ENCODE results near the gene SKAP2. TPM values are rescaled to one million over a fixed set of nuclear protein-coding genes. Genes with fewer than 3 reads are reported as not detected.

The SKAP2 gene
- total and polyA plus RNA-seq, 2 of the 13 experiments (the other 11 are each of a cell fraction or from before 2014, with no cell fraction given), result 3.6 to 12.9 TPM

DNA sequence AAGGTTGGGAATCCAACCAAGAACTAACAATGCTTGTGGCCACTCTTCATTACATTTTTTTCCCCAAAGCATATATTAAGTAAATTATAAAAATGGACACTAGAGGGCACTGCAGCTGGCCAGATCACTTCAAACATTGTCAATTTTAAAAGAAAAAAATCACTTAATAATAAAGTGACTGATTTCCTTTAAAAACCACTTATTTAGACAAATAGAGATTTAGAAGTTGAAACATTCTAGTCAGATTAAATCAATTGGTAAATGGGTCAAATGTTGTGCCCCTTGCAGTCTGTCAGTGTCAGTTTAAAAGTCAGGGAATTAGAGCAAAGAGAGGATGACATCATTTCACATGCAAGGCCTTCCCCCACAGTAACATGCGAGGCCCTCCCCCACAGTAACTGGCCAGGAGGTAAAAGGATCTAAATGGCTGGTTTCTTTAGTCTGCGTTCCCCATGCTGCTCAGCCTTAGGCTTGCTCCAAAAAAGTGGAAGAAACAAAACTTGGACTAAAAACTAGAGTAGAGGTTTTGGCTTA is 177.9 kb downstream of the SKAP2 start:
- Histone ChIP-seq H3K36me3 (replicated peaks in 1 of 2; ENCODE audit: control insufficient read depth in 1 of 2, insufficient read depth in 2 of 2, low read length in 2 of 2) (no peaks in the 10 kb centered on the region), H3K4me3 (replicated peaks in 1 of 3; ENCODE audit: insufficient read depth in 1 of 3, low read depth in 2 of 3, low read length in 3 of 3) (no peak overlapping the region), H3K9ac (ENCODE audit: insufficient read depth, low read depth, low read length) (no peak overlapping the region), H3K27ac (ENCODE audit: extremely low read length, insufficient read depth, low read length) (peak overlapping the region; percentile 33), H2AFZ (ENCODE audit: low read length) (no peak overlapping the region), H3K4me2 (ENCODE audit: low read depth, low read length) (peak overlapping the region; percentile 29; the same call in 1 of the 2 replicates), H3K4me1 (ENCODE audit: insufficient read depth, low read length) (peaks cover 48% of the 10 kb centered on the region), H4K20me1 (ENCODE audit: insufficient read depth, low read length) (no peaks in the 10 kb centered on the region), H3K9me3 (ENCODE audit: low read length) (no peaks in the 10 kb centered on the region), H3K79me2 (ENCODE audit: insufficient read depth, low read length) (no peaks in the 10 kb centered on the region), H3K27me3 (ENCODE audit: control insufficient read depth in 1 of 2, insufficient read depth in 2 of 2, low read length in 2 of 2) (no peaks in the 10 kb centered on the region)
- 59% methylated on average over 2 of the region's 2 CpGs for WGBS (ENCODE audit: low lambda C conversion rate)
- ChIA-PET POLR2A (interaction anchor here (1.1 to 2.5 kb wide), 3 partner anchors 12 to 456 kb away, joined by 3 to 13 read pairs (median 6); no protein-coding TSS in a partner anchor), CTCF (ENCODE audit: low intra/inter-chr PET ratio, low total read pairs) (interaction anchor here (0.7 to 1.3 kb wide), 4 partner anchors 167 to 475 kb away, joined by 3 to 9 read pairs (median 4); partner anchors contain the start of genes HOXA4 and HOXA5)
- BruUV-seq (replicated peaks), result no TSS peak
- in situ Hi-C loops (cut with HindIII; ENCODE audit: extremely low pct_ligation_motif_present, low pct_unique_long_range_greater_than_20kb), result no loop called here
- DNase-seq (ENCODE audit: low spot score) (peak; percentile 68), ATAC-seq (peak; percentile 68), FAIRE-seq (peak; percentile 71)
- intact Hi-C loops (cut with micrococcal nuclease; ENCODE audit: unreplicated experiment), result no loop called here
- TF ChIP-seq ZNF329 (CRISPR knock-in tag; IDR thresholded peaks at IDR 0.05; ENCODE audit: low read depth) (no peak), ZNF263 (CRISPR knock-in tag; IDR thresholded peaks at IDR 0.05) (no peak), FOSL2 (CRISPR knock-in tag; IDR thresholded peaks at IDR 0.05) (peak; percentile 40; the same call in 1 of the 2 replicates), NR2F6 (IDR thresholded peaks at IDR 0.05) (no peak), NR2F6 (CRISPR knock-in tag; IDR thresholded peaks at IDR 0.05) (no peak; the same call in 1 of the 2 replicates), LCORL (IDR thresholded peaks at IDR 0.05) (no peak), LCORL (CRISPR knock-in tag; IDR thresholded peaks at IDR 0.05) (no peak), ZNF709 (CRISPR knock-in tag; IDR thresholded peaks at IDR 0.05) (no peak), BORCS8-MEF2B (CRISPR knock-in tag; IDR thresholded peaks at IDR 0.05) (no peak), ARNT2 (CRISPR knock-in tag; IDR thresholded peaks at IDR 0.05; ENCODE audit: low read depth) (no peak), ZNF850 (CRISPR knock-in tag; conservative IDR thresholded peaks at IDR 0.05) (no peak), ZNF879 (CRISPR knock-in tag; IDR thresholded peaks at IDR 0.05) (no peak), MED8 (CRISPR knock-in tag; IDR thresholded peaks at IDR 0.05; ENCODE audit: insufficient replicate concordance) (no peak), KDM5A (IDR thresholded peaks at IDR 0.05; ENCODE audit: borderline replicate concordance, low read length) (no peak), ZNF720 (CRISPR knock-in tag; IDR thresholded peaks at IDR 0.05) (no peak), MEIS1 (CRISPR knock-in tag; IDR thresholded peaks at IDR 0.05; ENCODE audit: borderline replicate concordance) (no peak), TOPORS (CRISPR knock-in tag; IDR thresholded peaks at IDR 0.05) (no peak), KLF12 (CRISPR knock-in tag; IDR thresholded peaks at IDR 0.05; ENCODE audit: borderline replicate concordance) (no peak)
- TF ChIP-seq, protein P1, sequence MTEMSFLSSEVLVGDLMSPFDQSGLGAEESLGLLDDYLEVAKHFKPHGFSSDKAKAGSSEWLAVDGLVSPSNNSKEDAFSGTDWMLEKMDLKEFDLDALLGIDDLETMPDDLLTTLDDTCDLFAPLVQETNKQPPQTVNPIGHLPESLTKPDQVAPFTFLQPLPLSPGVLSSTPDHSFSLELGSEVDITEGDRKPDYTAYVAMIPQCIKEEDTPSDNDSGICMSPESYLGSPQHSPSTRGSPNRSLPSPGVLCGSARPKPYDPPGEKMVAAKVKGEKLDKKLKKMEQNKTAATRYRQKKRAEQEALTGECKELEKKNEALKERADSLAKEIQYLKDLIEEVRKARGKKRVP (CRISPR knock-in tag; IDR thresholded peaks at IDR 0.05), result no peak
- TF ChIP-seq, protein P2, sequence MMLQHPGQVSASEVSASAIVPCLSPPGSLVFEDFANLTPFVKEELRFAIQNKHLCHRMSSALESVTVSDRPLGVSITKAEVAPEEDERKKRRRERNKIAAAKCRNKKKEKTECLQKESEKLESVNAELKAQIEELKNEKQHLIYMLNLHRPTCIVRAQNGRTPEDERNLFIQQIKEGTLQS (CRISPR knock-in tag; IDR thresholded peaks at IDR 0.05), result peak; percentile 77; the same call in 1 of the 2 replicates
- TF ChIP-seq, protein P3, sequence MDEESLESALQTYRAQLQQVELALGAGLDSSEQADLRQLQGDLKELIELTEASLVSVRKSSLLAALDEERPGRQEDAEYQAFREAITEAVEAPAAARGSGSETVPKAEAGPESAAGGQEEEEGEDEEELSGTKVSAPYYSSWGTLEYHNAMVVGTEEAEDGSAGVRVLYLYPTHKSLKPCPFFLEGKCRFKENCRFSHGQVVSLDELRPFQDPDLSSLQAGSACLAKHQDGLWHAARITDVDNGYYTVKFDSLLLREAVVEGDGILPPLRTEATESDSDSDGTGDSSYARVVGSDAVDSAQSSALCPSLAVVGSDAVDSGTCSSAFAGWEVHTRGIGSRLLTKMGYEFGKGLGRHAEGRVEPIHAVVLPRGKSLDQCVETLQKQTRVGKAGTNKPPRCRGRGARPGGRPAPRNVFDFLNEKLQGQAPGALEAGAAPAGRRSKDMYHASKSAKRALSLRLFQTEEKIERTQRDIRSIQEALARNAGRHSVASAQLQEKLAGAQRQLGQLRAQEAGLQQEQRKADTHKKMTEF (CRISPR knock-in tag; IDR thresholded peaks at IDR 0.05), result peak; percentile 42
